DOHH2 (cell line): ENCODE results near the gene LTB.

Experiments
- H3F3A ChIP-seq: fragments of 200-600 bp; sonication (generic), shearing (Covaris generic); 2 replicates; pipeline ENCODE4 v1.6.0; 2016; ENCODE audit warnings: antibody characterized with exemption, mild to moderate bottlenecking; ENCODE audit not compliant: control insufficient read depth, insufficient read depth
- H3K27ac ChIP-seq: fragments of 200-600 bp; sonication (generic); 2 replicates; pipeline ENCODE4 v1.5.1; 2014; ENCODE audit warnings: low read depth, mild to moderate bottlenecking, low read length, moderate library complexity
- H3K27me3 ChIP-seq: fragments of 200-600 bp; sonication (generic); 2 replicates; pipeline ENCODE4 v1.6.1; 2014; ENCODE audit warnings: mild to moderate bottlenecking, low read length, mixed read lengths; ENCODE audit not compliant: control insufficient read depth
- H3K36me3 ChIP-seq: fragments of 200-600 bp; sonication (generic); 2 replicates; pipeline ENCODE4 v1.6.1; 2014; ENCODE audit warnings: mild to moderate bottlenecking, low read length, moderate library complexity, mixed read lengths; ENCODE audit not compliant: control insufficient read depth
- H3K4me1 ChIP-seq: fragments of 200-600 bp; sonication (generic); 2 replicates; pipeline ENCODE4 v1.6.1; 2014; ENCODE audit warnings: mild to moderate bottlenecking, low read length, mixed read lengths; ENCODE audit not compliant: control insufficient read depth
- H3K4me2 ChIP-seq: fragments of 200-600 bp; sonication (generic); 2 replicates; pipeline ENCODE4 v1.6.0; 2014; ENCODE audit warnings: mild to moderate bottlenecking, low read length, moderate library complexity
- H3K4me3 ChIP-seq: fragments of 200-600 bp; sonication (generic); 2 replicates; pipeline ENCODE4 v1.5.1; 2014; ENCODE audit warnings: mild to moderate bottlenecking, low read length, mixed read lengths
- H3K79me2 ChIP-seq: fragments of 200-600 bp; sonication (generic); 2 replicates; pipeline ENCODE4 v1.6.1; 2014; ENCODE audit warnings: mild to moderate bottlenecking, low read length, mixed read lengths; ENCODE audit not compliant: control insufficient read depth
- H3K9me2 ChIP-seq: fragments of 200-600 bp; sonication (generic); replicated peaks from 2 replicates; pipeline ENCODE4 v1.6.1; 2014; ENCODE audit warnings: mild to moderate bottlenecking, low read length, mixed read lengths; ENCODE audit not compliant: control insufficient read depth
- H3K9me3 ChIP-seq: fragments of 200-600 bp; sonication (generic); 2 replicates; pipeline ENCODE4 v1.6.1; 2014; ENCODE audit warnings: antibody characterized with exemption, low read length, mixed read lengths; ENCODE audit not compliant: control insufficient read depth, insufficient read depth
- H4K20me1 ChIP-seq: fragments of 200-600 bp; sonication (generic); 2 replicates; pipeline ENCODE4 v1.6.0; 2014; ENCODE audit warnings: low read depth, mild to moderate bottlenecking, antibody characterized with exemption, low read length, moderate library complexity; ENCODE audit not compliant: control insufficient read depth, insufficient read depth
- EZH2phosphoT487 ChIP-seq: fragments of 200-600 bp; sonication (generic); IDR thresholded peaks from 2 replicates; pipeline ENCODE4 v1.6.1; 2017; ENCODE audit warnings: borderline replicate concordance, mild to moderate bottlenecking, antibody characterized with exemption, low read length, moderate library complexity, mixed read lengths
- TF ChIP-seq, protein P1 (sequence below): fragments of 200-600 bp; sonication (generic); IDR thresholded peaks from one replicate; pipeline ENCODE4 v1.5.1; 2014; ENCODE audit warnings: antibody characterized with exemption, mild to moderate bottlenecking, low read depth, low read length; ENCODE audit not compliant: poor library complexity, severe bottlenecking

The LTB gene

DNA sequence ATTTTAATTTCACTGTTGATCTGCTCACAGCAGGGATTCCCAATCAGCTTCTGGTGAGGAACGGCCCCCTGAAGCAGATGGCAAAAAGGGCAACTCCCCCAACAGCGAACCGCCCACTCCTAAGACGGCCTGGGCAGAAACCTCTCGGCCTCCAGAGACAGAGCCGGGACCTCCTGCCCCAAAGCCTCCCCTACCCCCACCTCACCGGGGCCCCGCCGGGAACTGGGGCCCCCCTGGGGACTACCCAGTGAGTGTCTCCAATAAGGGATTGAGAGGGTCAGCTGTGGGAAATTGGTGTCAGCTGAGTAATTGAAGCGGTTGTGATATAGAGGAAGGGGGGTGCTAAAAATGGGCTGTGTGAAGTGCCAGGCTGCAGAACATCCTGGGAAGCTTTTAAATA lies 44.7 kb upstream of the LTB start:
- H3K4me1 ChIP-seq = peaks cover 10% of the 10 kb centered on the region
- H3K9me2 ChIP-seq = no peaks in the 10 kb centered on the region
- TF ChIP-seq, protein P1, sequence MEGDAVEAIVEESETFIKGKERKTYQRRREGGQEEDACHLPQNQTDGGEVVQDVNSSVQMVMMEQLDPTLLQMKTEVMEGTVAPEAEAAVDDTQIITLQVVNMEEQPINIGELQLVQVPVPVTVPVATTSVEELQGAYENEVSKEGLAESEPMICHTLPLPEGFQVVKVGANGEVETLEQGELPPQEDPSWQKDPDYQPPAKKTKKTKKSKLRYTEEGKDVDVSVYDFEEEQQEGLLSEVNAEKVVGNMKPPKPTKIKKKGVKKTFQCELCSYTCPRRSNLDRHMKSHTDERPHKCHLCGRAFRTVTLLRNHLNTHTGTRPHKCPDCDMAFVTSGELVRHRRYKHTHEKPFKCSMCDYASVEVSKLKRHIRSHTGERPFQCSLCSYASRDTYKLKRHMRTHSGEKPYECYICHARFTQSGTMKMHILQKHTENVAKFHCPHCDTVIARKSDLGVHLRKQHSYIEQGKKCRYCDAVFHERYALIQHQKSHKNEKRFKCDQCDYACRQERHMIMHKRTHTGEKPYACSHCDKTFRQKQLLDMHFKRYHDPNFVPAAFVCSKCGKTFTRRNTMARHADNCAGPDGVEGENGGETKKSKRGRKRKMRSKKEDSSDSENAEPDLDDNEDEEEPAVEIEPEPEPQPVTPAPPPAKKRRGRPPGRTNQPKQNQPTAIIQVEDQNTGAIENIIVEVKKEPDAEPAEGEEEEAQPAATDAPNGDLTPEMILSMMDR = no peak
- no peak for TF ChIP-seq EZH2phosphoT487
- H4K20me1 ChIP-seq = peaks cover 10% of the 10 kb centered on the region
- no peaks in the 10 kb centered on the region for H3K9me3 ChIP-seq
- no peak overlapping the region for H3K4me3 ChIP-seq
- no peaks in the 10 kb centered on the region for H3K27me3 ChIP-seq
- no peak overlapping the region for H3K27ac ChIP-seq
- H3K79me2 ChIP-seq = peaks cover 69% of the 10 kb centered on the region
- no peaks in the 10 kb centered on the region for H3F3A ChIP-seq
- H3K36me3 ChIP-seq = peaks cover 100% of the 10 kb centered on the region
- no peak overlapping the region for H3K4me2 ChIP-seq

DNA sequence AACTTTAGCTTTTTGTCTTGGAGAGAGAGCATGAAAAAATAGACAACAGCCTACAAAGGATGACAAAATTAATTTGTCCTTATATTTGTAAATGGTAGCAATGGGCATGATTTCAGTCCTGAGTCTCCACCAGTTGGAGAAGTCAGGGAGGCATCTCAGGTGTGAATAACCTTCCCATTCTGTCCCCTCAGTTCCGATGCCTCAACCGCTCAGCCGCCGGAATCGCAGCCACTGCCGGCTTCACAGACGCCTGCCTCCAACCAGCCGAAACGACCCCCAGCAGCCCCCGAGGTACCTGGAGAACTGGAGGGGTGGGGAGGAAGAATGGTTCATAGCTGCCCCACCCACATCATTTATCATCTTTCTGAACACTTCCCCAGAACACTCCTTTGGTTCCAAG lies 41.8 kb upstream of the LTB start:
- Histone ChIP-seq H3K9me2 (no peaks in the 10 kb centered on the region), H3F3A (peaks cover 4% of the 10 kb centered on the region), H3K4me3 (no peak overlapping the region), H3K4me2 (no peak overlapping the region), H3K27me3 (no peaks in the 10 kb centered on the region), H3K27ac (no peak overlapping the region), H3K9me3 (no peaks in the 10 kb centered on the region), H4K20me1 (peaks cover 14% of the 10 kb centered on the region), H3K79me2 (peaks cover 75% of the 10 kb centered on the region), H3K4me1 (peaks cover 20% of the 10 kb centered on the region), H3K36me3 (peaks cover 84% of the 10 kb centered on the region)
- no peak for TF ChIP-seq EZH2phosphoT487
- TF ChIP-seq, protein P1 = no peak

DNA sequence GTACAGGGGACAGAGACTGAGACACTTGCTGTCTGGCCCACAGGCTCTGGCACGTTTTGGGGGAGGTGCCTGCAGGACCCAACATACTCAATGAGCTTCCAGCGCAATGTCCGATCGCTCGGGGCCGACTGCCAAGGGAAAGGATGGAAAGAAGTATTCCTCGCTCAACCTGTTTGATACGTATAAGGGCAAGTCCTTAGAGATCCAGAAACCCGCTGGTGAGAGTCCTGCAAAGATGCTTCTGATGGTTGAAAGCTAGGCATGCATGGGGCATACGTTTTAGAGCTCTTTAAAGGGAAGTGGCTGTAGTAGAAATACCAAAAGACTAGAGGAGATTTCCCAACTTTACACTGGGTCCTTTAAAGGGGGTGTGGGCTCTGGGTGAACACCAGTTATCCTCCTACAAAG lies 40.5 kb upstream of the LTB start:
- H3K9me3 ChIP-seq = no peaks in the 10 kb centered on the region
- peaks cover 70% of the 10 kb centered on the region for H3K36me3 ChIP-seq
- no peaks in the 10 kb centered on the region for H3K9me2 ChIP-seq
- peak overlapping the region; percentile 93 for H3K4me3 ChIP-seq
- H3K4me1 ChIP-seq = peaks cover 20% of the 10 kb centered on the region
- no peaks in the 10 kb centered on the region for H3K27me3 ChIP-seq
- peaks cover 8% of the 10 kb centered on the region for H3F3A ChIP-seq
- H3K79me2 ChIP-seq = peaks cover 64% of the 10 kb centered on the region
- no peak overlapping the region for H3K27ac ChIP-seq
- H4K20me1 ChIP-seq = peaks cover 14% of the 10 kb centered on the region
- peak overlapping the region; percentile 90 for H3K4me2 ChIP-seq
- TF ChIP-seq EZH2phosphoT487 = no peak
- TF ChIP-seq, protein P1 = no peak
